DOHH2 (cell line): ENCODE data around the gene BTBD3.

Experiments used
- H3F3A ChIP-seq: fragments of 200-600 bp; sonication (generic), shearing (Covaris generic); 2 replicates; pipeline ENCODE4 v1.6.0; 2016; ENCODE audit warnings: antibody characterized with exemption, mild to moderate bottlenecking; ENCODE audit not compliant: control insufficient read depth, insufficient read depth
- H3K27ac ChIP-seq: fragments of 200-600 bp; sonication (generic); 2 replicates; pipeline ENCODE4 v1.5.1; 2014; ENCODE audit warnings: low read depth, mild to moderate bottlenecking, low read length, moderate library complexity
- H3K27me3 ChIP-seq: fragments of 200-600 bp; sonication (generic); 2 replicates; pipeline ENCODE4 v1.6.1; 2014; ENCODE audit warnings: mild to moderate bottlenecking, low read length, mixed read lengths; ENCODE audit not compliant: control insufficient read depth
- H3K36me3 ChIP-seq: fragments of 200-600 bp; sonication (generic); 2 replicates; pipeline ENCODE4 v1.6.1; 2014; ENCODE audit warnings: mild to moderate bottlenecking, low read length, moderate library complexity, mixed read lengths; ENCODE audit not compliant: control insufficient read depth
- H3K4me1 ChIP-seq: fragments of 200-600 bp; sonication (generic); 2 replicates; pipeline ENCODE4 v1.6.1; 2014; ENCODE audit warnings: mild to moderate bottlenecking, low read length, mixed read lengths; ENCODE audit not compliant: control insufficient read depth
- H3K4me2 ChIP-seq: fragments of 200-600 bp; sonication (generic); 2 replicates; pipeline ENCODE4 v1.6.0; 2014; ENCODE audit warnings: mild to moderate bottlenecking, low read length, moderate library complexity
- H3K4me3 ChIP-seq: fragments of 200-600 bp; sonication (generic); 2 replicates; pipeline ENCODE4 v1.5.1; 2014; ENCODE audit warnings: mild to moderate bottlenecking, low read length, mixed read lengths
- H3K79me2 ChIP-seq: fragments of 200-600 bp; sonication (generic); 2 replicates; pipeline ENCODE4 v1.6.1; 2014; ENCODE audit warnings: mild to moderate bottlenecking, low read length, mixed read lengths; ENCODE audit not compliant: control insufficient read depth
- H3K9me2 ChIP-seq: fragments of 200-600 bp; sonication (generic); replicated peaks from 2 replicates; pipeline ENCODE4 v1.6.1; 2014; ENCODE audit warnings: mild to moderate bottlenecking, low read length, mixed read lengths; ENCODE audit not compliant: control insufficient read depth
- H3K9me3 ChIP-seq: fragments of 200-600 bp; sonication (generic); 2 replicates; pipeline ENCODE4 v1.6.1; 2014; ENCODE audit warnings: antibody characterized with exemption, low read length, mixed read lengths; ENCODE audit not compliant: control insufficient read depth, insufficient read depth
- H4K20me1 ChIP-seq: fragments of 200-600 bp; sonication (generic); 2 replicates; pipeline ENCODE4 v1.6.0; 2014; ENCODE audit warnings: low read depth, mild to moderate bottlenecking, antibody characterized with exemption, low read length, moderate library complexity; ENCODE audit not compliant: control insufficient read depth, insufficient read depth
- EZH2phosphoT487 ChIP-seq: fragments of 200-600 bp; sonication (generic); IDR thresholded peaks from 2 replicates; pipeline ENCODE4 v1.6.1; 2017; ENCODE audit warnings: borderline replicate concordance, mild to moderate bottlenecking, antibody characterized with exemption, low read length, moderate library complexity, mixed read lengths
- TF ChIP-seq, protein P1 (sequence below): fragments of 200-600 bp; sonication (generic); IDR thresholded peaks from one replicate; pipeline ENCODE4 v1.5.1; 2014; ENCODE audit warnings: antibody characterized with exemption, mild to moderate bottlenecking, low read depth, low read length; ENCODE audit not compliant: poor library complexity, severe bottlenecking

BTBD3 gene

DNA sequence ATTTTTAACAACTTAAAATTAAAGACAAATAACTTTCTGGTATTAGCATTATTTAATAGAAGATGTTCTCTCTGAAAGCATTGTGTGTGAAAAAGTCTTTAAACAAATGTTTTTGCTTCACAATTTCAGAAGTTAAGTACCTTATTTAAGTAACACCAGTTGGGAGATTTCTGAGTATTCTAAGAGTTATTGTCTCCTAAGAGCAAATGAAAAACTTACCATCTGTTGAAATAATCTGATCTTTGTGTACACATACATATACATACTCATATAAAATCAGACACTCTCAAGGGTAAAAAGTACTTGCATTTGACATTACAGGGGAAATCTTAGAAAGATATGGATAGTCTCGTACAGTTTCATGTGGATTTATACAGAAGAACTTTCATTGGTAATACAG lies 2.4 kb downstream of the BTBD3 start:
- H3K27me3 ChIP-seq: no peaks in the 10 kb centered on the region
- H3K36me3 ChIP-seq: no peaks in the 10 kb centered on the region
- no peaks in the 10 kb centered on the region for H3K9me3 ChIP-seq
- no peaks in the 10 kb centered on the region for H3K9me2 ChIP-seq
- no peaks in the 10 kb centered on the region for H4K20me1 ChIP-seq
- TF ChIP-seq, protein P1, sequence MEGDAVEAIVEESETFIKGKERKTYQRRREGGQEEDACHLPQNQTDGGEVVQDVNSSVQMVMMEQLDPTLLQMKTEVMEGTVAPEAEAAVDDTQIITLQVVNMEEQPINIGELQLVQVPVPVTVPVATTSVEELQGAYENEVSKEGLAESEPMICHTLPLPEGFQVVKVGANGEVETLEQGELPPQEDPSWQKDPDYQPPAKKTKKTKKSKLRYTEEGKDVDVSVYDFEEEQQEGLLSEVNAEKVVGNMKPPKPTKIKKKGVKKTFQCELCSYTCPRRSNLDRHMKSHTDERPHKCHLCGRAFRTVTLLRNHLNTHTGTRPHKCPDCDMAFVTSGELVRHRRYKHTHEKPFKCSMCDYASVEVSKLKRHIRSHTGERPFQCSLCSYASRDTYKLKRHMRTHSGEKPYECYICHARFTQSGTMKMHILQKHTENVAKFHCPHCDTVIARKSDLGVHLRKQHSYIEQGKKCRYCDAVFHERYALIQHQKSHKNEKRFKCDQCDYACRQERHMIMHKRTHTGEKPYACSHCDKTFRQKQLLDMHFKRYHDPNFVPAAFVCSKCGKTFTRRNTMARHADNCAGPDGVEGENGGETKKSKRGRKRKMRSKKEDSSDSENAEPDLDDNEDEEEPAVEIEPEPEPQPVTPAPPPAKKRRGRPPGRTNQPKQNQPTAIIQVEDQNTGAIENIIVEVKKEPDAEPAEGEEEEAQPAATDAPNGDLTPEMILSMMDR: no peak
- TF ChIP-seq EZH2phosphoT487: no peak
- no peak overlapping the region for H3K27ac ChIP-seq
- no peaks in the 10 kb centered on the region for H3F3A ChIP-seq
- H3K79me2 ChIP-seq: no peaks in the 10 kb centered on the region
- H3K4me3 ChIP-seq: no peak overlapping the region
- no peak overlapping the region for H3K4me2 ChIP-seq
- no peaks in the 10 kb centered on the region for H3K4me1 ChIP-seq

DNA sequence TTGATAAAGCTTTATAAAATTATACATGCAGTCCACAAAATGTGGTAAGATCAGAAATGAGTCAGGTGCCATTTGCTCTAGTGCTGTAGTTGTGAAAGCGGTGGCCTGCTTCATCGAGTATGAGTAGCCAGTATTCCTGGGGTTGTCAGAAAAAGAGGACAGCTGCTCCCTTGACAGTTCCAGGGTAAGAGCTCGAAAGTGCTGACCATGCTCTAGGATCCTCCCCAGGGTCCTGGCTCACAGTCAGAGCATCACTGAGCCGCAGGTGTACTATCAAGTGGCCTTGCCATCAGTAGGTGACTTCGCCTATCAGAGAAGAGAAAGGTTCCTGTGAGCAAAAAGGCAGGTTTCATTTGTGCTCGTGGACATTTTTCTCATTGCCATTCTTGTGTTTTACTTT lies 3.6 kb downstream of the BTBD3 start:
- TF ChIP-seq, protein P1: no peak
- no peak for TF ChIP-seq EZH2phosphoT487
- no peaks in the 10 kb centered on the region for H3K36me3 ChIP-seq
- no peaks in the 10 kb centered on the region for H3K4me1 ChIP-seq
- no peak overlapping the region for H3K4me3 ChIP-seq
- H3K27ac ChIP-seq: no peak overlapping the region
- no peaks in the 10 kb centered on the region for H3F3A ChIP-seq
- H3K9me3 ChIP-seq: no peaks in the 10 kb centered on the region
- no peaks in the 10 kb centered on the region for H3K9me2 ChIP-seq
- H3K79me2 ChIP-seq: no peaks in the 10 kb centered on the region
- no peaks in the 10 kb centered on the region for H3K27me3 ChIP-seq
- no peaks in the 10 kb centered on the region for H4K20me1 ChIP-seq
- H3K4me2 ChIP-seq: no peak overlapping the region

DNA sequence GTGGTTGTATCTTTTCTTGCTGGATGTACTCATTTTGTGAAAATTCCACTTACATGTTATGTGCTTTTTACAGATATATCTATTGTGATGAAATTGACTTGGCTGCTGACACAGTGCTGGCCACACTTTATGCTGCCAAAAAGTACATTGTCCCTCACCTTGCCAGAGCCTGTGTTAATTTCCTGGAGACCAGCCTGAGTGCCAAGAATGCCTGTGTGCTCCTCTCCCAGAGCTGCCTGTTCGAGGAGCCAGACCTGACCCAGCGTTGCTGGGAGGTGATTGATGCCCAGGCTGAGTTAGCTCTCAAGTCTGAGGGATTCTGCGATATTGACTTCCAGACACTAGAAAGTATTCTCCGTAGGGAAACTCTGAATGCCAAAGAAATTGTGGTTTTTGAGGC lies 4.9 kb downstream of the BTBD3 start:
- no peaks in the 10 kb centered on the region for H4K20me1 ChIP-seq
- no peaks in the 10 kb centered on the region for H3K9me2 ChIP-seq
- no peaks in the 10 kb centered on the region for H3K36me3 ChIP-seq
- TF ChIP-seq EZH2phosphoT487: no peak
- TF ChIP-seq, protein P1: no peak
- no peaks in the 10 kb centered on the region for H3K9me3 ChIP-seq
- no peak overlapping the region for H3K4me3 ChIP-seq
- no peak overlapping the region for H3K4me2 ChIP-seq
- no peaks in the 10 kb centered on the region for H3K4me1 ChIP-seq
- no peaks in the 10 kb centered on the region for H3K79me2 ChIP-seq
- H3K27me3 ChIP-seq: no peaks in the 10 kb centered on the region
- H3F3A ChIP-seq: no peaks in the 10 kb centered on the region
- H3K27ac ChIP-seq: no peak overlapping the region

DNA sequence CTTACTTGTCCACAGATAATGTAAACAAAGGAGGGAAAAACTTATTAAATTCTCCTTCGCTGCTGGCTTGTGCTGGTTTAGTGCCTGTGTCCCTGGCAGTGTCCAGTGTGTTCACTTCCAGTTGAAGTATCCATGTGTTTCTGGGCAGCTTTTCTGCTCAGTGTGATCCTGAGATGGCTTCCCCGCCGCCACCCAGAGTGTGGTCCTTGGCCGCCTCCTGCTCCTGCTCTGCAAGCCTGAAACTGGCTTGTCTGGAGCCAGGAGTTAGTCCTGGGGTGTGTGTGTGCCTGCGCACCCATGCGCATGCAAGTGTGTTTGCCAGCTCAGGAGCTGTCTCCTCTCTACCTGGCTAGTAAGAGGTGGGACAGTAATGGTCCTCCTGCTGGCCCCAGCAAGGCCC lies 7.2 kb downstream of the BTBD3 start:
- no peaks in the 10 kb centered on the region for H3K9me3 ChIP-seq
- H3K9me2 ChIP-seq: no peaks in the 10 kb centered on the region
- no peaks in the 10 kb centered on the region for H3F3A ChIP-seq
- TF ChIP-seq, protein P1: no peak
- TF ChIP-seq EZH2phosphoT487: no peak
- H3K27me3 ChIP-seq: no peaks in the 10 kb centered on the region
- H3K4me1 ChIP-seq: no peaks in the 10 kb centered on the region
- no peaks in the 10 kb centered on the region for H3K36me3 ChIP-seq
- H3K79me2 ChIP-seq: no peaks in the 10 kb centered on the region
- no peak overlapping the region for H3K27ac ChIP-seq
- no peaks in the 10 kb centered on the region for H4K20me1 ChIP-seq
- no peak overlapping the region for H3K4me3 ChIP-seq
- H3K4me2 ChIP-seq: no peak overlapping the region
